ENCODE data around the gene CRYL1.
A peak's percentile ranks its signal among the peaks of the same experiment; 100 is the strongest.

CRYL1 gene

DNA sequence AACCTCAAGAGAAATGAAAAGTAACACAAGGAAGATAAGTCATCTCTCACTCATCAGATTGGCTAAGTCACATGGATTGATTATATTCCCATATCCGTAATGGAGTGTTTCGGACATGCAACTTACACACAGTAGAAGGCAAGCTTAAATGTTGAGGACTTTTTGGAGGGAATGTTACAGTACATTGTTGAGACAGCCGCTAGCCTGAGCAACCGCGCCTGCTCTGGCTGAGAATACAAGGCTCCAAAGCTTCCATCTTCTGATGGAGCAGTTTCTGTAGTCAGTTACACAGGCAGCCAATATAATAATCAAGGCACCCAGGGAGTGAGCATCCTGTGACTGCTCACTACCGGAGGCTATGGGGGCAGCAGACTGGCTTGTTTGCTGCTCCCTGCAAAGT lies 1.0 kb upstream of the CRYL1 start:
- no peak for DNase-seq

DNA sequence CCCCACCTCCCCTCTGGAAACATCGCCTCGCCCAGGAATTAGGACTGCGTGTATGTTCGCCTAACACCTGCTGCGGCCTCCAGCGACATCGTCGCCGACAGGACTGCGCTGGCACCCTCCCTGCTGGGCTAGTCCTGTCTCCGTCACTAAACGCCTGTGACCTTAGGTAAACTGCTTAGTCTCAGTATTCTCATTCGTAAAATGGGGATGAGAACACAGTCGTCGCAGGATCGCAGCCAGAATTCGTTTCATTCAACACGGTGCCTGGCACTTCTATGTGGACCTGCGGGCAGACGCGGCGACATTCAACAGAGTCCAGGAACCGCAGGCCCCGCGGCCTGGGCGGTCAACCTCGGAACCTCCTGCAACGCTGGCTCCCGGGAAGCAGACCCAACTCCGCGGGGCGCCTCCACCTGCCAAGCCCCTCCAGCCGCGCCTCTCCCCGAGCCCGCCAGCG lies 485 bp downstream of the CRYL1 start:
- no peak for DNase-seq

DNA sequence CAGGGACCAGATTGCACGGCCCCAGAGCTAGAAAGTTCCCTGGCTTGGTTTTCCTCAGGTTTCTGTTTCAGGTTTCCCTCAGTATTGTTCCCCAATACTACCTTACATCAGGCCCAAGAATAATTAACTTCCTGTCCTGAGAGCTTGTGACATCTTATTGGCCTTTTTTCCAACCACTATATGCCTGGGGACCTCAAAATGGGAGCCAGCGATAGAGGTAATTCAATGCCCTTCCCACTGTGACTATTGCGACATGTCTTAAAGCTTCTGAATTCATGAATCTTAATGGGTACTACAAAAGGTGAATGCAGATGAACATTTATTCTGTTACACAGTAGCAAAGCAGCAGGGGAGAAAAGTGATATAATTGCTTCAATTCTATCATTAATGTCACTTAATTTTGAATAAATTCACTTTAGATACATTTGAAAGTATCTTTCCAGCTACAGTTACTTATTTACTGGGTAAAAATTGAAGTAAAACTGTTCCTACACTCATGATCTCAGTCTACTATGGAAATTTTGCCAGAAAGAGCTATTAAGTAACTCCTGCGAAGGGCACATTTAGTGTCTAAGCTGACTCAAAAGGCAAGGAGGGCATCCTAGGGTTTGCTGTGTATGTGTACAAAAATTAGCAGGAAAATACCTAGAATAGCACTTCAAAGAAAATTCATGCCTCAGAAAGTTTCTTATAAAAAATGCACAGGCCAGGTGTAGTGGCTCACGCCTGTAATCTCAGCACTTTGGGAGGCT lies 4.1 kb downstream of the CRYL1 start:
- DNase-seq, result no peak

DNA sequence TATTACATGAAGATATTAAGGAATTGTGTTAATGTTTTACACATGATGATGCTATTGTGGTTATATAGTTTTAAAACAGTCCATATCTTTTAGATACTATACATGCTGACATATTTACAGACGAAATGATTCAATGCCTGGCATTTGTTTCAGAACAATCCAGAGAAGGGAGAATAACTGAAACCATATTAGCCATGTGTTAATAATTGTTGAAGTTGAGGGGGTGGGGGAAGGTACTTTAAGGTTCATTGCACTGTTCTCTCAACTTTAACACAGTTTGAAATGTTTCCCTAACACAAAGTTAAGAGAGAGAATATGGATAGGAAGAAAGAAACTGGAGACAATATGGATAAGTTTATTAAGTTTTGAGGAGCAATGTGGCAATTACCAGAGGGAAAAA lies 5.8 kb downstream of the CRYL1 start:
- no peak for DNase-seq

DNA sequence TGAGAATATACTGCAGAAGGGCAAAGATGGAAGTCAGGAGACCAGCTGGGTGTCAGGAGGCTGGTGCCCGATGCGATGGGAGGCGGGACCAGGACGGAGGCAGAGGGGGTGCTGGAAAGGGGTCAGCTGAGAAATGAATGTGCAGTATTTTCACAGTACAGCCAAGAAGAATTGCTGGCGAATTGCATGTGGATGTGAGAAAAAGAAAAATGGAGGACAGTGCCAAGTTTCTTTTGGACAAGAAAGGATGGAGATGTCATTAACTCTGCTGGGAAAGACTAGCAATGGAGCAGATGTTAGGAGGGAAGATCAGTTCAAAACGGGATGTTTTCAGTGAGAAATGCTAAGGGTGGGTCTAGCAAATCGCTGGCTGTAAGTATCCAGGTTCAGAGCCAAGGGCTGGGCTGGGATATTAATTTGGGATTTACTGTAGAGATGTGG lies 7.0 kb downstream of the CRYL1 start:
- DNase-seq, result no peak

DNA sequence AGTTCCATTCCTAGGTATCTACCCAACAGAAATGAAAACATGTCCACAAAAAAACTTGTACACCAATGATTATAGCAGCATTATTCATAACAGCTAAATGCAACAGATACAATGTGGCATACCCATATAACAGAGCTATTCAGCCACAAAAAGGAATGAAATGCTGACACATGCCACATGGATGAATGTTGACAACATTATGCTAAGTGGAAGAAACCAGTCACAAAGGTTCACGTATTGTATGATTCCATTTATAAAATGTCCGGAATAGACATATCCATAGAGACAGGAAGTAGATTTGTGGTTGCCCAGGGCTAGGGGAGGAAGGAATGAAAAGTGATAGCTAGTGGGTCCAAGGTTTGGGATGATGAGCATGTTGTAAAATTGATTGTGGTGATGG lies 10.8 kb downstream of the CRYL1 start:
- no peak for DNase-seq

DNA sequence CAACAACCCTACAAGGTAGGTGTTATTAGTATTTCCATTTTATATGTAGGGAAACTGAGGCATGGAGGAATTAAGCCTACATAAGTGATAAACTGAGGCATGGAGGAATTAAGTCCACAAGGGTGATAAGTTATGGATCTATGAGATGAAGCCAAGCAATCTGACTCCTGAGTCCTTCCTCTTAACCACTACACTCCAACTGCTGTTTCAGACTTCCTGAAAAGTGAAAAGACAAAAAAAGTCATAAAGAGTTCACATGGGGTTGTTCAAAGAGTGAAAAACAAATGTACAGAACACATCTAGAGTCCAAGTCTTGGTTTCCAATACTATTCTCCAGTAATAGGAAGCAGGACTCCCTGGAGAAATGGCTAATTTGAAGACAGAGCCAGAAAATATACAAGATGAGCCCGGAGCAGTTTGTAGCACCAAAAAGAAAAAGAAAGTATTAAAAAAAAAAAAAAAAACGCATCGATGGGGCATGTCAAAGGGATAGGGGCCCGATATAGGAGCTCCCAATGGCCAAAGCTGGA lies 12.1 kb downstream of the CRYL1 start:
- no peak for DNase-seq

DNA sequence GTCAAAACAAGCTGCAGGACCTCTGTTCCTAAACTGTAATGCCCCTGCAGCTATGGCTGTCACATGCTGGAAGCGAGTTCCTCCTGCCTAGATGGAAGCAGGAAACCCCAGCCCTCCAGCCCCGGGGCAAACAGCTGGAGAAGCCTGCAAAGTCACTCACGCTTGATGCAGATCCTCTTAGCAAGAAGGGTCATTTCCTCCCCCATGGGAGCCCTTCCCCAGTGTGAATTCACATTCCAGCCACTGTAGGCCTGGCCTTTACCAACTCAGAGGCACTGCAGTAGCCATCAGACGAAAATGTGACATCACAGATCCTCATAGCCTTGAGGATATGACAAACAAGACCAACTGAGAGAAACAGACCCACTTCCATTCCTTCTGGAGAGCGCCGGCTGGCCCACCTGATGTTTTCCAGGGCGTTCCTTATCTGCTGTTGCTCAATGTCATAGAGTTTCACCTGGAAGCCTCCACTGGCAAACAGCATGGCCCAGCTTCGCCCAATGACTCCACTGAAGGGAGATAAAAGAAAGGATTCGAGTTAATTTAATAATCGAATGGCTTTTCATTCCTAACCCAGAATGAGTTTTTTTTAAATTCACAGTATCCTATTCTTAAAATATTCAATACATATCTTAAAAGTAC lies 13.5 kb downstream of the CRYL1 start:
- no peak for DNase-seq

DNA sequence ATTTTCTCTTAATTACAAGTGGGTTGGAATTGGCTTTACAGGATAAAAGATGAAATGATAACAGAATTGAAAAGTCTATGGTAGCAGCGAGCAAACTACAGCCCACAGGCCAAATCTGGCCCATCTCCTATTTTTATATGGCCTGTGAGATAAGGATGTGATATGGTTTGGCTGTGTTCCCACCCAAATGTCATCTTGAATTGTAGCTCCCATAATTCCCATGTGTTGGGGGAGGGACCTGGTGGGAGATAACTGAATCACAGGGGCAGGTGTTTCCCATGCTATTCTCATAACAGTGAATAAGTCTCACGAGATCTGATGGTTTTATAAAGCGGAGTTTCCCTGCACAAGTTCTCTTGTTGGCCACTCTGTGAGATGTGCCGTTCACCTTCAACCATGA lies 19.0 kb downstream of the CRYL1 start:
- DNase-seq, result no peak

DNA sequence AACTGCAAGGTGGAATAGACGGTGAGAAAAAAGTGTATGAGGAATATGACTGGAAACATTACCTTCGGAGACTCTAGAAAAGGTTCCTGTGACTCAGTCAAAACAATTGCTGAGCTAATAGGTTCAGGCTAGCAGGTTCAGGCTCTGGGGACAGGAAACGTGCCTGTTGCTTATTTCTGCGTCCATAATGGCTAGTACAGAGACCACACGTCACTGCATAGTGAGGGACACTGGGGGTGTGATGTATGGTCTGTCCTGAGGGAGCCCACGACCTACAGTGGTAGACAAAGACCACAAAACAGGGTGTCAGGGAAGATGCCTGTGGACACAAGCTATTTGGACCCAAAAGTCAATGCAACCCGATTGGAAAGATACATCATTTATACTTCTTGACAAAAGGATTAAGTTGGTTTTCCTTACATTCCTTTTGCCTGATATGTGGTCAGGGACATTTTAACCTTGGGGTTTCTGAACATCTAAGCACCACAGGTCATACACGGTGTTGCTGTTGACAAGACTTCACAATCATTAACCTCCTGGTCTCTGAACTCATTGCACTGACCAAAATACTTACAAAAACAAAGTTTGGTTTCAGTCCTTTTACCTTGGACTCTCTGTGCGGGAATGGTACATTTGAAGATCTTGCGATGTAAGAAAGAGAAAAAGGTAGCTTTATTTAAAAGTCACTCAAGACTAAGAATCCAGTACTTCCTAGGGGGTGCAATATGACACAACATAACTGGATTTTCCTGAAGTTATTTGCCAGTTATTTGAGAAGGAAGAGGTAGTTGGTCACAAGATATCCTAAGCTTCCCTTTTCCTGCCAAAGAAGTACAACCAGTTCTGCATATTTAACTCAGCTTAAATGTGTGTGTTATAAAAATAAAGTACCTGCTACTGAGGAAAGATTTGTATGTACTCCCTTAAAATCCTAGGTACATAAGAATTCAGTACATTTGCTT lies 20.0 kb downstream of the CRYL1 start:
- no peak for DNase-seq

DNA sequence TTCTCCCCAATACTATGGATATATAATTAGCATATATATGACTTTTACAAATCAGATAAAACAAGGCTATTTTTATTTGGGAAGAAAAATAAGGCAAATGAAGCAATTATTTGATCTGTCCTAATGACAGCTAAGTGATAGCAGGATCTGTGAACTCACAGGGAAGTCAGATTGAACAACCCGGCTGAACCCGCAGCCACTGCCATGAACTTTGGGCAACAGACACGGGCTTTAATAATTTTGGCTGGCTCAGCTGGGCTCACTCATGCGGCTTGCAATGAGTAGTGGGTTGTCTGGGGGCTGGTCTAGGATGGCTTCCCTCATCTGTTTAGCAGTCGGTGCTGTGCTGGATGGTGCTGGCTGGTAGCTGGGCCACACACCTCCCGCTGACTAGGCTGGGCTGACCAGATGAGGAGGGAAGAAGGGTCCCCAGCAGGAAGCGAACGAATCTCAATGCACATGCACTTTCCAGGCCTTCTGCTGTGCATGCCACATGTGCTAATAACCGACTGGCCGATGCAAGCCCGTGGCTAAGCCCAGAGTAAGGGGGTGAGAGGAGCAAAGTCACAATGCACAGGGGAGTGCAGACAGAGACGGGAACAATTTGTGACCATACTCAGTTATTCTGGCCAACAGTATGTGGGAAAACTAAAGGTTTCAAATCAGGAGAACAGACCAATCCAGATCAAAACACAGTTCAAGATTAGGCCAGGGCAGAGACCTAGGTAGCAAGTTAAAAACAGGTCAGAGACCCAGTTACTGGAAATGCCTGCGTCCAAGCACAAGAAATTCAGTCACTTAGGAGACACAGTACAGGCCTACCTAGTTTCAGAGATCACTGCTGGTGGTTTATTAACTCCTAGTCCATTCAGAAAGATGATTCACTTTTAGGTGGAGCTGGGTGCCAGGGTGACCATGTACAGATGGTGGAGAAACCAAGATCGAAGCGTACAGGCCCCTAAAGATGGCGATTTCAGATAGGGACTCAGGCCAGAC lies 22.3 kb downstream of the CRYL1 start:
- no peak for DNase-seq

DNA sequence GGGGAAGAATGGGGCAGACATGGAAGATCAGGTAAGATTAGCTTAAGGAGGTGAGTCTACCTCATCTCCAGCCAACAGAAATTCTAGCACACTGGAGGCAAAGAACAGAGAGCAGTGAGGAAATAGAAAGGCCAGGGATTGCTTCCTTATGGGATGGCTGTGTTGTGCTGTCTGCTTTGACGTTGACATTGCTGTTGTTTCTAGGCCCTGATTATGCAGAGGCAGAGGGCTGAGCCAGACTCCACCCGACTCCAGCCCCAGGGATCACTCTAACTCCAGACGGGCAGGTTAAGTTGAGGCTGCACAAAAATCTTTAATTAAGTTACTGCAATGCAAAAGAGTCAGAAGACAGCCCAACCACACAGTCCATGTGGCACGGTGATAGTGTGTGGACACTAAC lies 24.1 kb downstream of the CRYL1 start:
- no peak for DNase-seq

DNA sequence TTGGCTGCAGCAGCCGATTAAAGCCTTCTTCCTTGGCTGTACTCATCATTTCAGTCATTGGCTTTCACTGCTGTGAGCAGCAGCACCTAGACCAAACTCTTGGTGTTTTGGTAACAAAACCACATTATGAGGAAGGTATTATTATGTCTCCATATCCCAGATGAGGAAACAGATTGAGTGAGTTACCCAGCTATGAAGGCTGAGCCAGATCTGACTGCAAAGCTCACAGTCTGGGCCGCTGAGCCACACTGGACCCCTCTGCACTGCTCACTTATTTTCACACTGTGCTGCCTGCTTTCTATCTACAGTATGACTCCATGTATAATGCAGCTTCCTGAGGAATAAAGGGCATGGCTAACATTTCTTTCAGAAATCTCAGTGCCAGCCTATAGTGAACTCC lies 24.5 kb downstream of the CRYL1 start:
- no peak for DNase-seq

DNA sequence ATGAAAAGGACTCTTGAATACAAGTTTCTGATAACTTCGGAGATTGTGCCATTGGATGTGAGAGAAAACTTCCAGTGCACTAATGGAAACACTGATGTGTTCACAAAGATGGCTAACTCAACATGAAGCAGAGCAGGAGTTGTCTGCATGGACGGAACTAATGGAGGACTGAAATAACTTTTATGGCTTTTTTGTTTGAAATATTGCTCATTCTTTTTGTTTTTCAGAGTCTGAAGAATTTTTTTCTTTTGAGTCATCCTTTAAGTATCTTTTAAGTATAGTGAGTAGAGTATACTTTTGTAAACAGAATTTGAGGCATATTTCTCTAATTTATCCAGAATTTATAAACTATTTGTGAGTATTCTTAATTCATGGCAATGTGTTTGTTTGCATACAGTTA lies 25.7 kb downstream of the CRYL1 start:
- no peak for DNase-seq

DNA sequence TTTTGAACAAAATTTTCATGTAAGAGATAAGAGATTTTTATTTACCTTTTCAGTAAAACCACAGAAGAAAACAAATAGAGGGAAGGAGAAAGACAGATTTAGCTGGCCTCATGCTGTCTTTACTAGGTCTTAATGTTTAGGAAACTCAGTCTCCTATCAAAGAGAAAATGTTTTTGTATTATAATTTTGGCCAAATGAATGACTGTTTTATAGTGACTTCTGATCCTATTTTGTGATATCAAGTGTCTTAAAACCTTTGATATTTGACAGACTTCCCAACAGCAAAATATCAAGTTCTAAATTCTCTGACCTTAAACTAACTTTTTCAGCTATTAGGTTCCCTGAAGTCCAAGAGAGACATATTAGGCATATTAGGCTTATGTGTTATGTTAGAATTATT lies 27.0 kb downstream of the CRYL1 start:
- DNase-seq, result no peak

DNA sequence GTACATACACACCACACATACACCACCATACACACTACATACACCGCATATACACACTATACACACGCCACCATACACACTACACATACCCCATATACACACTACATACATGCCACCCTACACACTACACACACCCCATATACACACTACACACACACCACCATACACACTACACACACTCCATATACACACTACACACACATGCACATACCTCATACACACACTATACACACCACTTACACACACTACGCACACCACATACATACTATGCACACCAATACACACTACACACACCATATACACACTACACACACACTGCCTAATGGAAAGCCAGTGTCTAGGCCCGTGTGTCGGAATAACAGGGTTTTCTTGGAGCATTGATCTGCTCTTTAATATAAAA lies 27.5 kb downstream of the CRYL1 start:
- no peak for DNase-seq

DNA sequence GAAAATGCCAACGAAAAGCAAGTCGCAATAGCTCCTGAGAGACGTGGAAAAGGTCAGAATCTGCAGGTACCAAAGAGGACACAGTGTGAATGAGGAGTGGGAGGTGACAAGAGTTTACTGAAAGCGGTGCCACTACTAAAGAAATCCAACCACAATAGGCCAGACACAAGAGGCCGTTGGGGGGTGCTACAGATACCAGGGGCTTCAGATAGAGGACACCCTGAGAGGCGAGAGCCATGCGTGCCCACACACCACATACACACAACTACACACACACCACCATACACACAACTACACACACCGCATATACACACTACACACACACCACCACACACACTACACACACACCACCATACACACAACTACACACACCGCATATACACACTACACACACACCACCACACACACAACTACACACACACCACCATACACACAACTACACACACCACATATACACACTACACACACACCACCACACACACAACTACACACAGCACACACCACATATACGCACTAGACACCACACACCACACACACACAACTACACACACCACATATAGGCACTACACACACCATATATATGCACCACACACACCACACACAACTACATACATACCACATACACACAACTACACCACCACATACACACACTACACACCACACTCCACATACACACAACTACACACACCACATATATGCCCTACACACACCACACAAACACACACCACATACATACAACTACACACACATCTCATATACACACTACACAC lies 28.5 kb downstream of the CRYL1 start:
- no peak for DNase-seq

DNA sequence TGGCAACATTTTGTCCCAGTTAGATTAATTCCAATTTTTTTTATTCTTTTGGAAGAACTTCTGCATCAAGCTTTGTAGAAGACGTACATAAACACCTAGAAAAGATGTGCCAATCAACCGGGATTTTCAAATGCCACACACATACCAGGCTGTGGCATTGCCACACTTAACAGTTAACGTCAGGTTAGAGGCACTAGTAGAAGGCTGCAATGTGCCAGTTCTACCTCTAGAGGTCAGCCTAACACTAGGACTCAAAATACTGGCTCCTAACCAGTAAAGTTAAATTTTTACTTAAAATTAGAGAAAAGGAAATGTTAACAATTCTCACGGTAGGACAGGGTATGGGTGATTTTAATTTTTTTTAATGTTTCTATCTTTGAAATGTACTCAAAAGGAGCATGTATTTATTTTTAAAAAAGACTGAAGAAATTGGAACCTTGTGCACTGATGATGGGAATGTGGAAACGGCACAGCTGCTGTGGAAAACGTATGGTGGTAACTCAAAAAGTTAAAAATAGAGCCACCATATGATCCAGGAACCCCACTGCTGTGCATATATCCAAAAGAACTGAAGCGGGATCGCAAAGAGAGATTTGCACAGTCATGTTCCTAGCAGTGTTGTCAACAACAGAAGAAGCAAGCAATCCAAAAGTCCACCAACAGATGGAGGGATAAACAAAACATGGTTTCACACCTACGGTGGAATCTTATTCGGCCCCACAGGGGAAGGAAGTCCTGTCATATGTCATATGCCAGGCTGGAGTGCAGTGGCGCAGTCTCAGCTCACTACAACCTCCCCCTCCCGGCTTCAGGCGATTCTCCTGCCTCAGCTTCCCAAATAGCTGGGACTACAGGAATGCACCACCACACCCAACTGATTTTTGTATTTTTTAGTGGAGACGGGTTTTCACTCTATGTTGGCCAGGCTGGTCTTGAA lies 30.3 kb downstream of the CRYL1 start:
- DNase-seq, result no peak

DNA sequence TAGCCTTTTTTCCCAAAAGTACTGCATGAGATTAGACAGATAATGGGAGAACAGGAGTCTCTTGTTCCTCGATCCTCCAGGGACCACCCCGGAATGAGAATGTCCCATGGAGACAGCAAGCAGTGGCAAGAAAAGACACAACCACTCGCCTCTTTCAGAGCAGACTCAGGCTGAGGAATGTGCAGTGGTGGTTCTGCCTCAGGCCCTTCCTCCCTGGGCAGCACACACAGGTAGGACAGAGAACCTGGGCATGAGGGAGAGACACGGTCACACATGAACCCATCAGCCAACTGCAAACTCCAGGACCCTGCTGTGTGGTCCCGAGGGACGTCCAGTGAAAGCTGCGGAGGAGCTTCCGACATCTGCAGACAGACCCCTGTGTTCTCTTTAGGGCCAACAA lies 31.0 kb downstream of the CRYL1 start:
- no peak for DNase-seq

DNA sequence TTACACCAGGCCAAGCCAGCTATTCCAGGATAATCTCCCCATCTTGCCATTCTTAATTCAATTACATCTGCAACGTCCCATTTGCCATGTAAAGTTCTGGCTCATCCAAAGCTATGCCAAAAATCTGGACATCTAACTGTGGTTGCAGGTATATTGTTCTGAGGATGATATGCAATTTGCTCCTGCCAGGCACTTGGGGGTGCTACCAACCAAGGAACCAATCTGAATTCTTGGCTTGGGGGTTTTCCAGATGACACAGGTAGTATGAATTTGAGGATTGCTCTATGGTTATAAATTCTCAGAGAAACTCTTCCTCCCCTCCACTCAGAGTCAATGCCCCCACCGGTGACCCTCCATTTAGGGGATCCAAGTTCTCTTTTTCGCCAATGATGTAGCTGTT lies 33.0 kb downstream of the CRYL1 start:
- DNase-seq, result peak; percentile 38

Measured in 8988T (cell line).